Measurements from ENCODE around the gene ATG13.

The ATG13 gene

GRCh38 chr11:46723359-46723680, 106.0 kb downstream of the ATG13 start:
- Histone ChIP-seq H3K9me3 (ENCODE audit: control insufficient read depth, low read depth, low read length) (no peaks in the 10 kb centered on the region), H3K27ac (ENCODE audit: low read length) (no peak overlapping the region), H3K27me3 (ENCODE audit: control insufficient read depth, insufficient read depth, low read length) (no peaks in the 10 kb centered on the region), H3K9ac (ENCODE audit: low read length) (no peak overlapping the region), H3K4me3 (ENCODE audit: low read length) (no peak overlapping the region), H3K4me1 (ENCODE audit: control insufficient read depth, low read depth, low read length) (peaks cover 3% of the 10 kb centered on the region), H3K36me3 (ENCODE audit: control insufficient read depth, low read depth, low read length) (no peaks in the 10 kb centered on the region)

- peaks cover 3% of the 10 kb centered on the region for H3K4me1 ChIP-seq (ENCODE audit: control insufficient read depth, low read depth, low read length)
- no peak overlapping the region for H3K9ac ChIP-seq (ENCODE audit: low read length)
- no peaks in the 10 kb centered on the region for H3K36me3 ChIP-seq (ENCODE audit: control insufficient read depth, low read depth, low read length)
Measured at GRCh38 chr11:46724088-46724487, 106.7 kb downstream of the ATG13 start.

More at GRCh38 chr11:46724088-46724487, 106.7 kb downstream of the ATG13 start:
- Histone ChIP-seq H3K4me3 (ENCODE audit: low read length) (no peak overlapping the region), H3K27ac (ENCODE audit: low read length) (no peak overlapping the region), H3K9me3 (ENCODE audit: control insufficient read depth, low read depth, low read length) (no peaks in the 10 kb centered on the region), H3K27me3 (ENCODE audit: control insufficient read depth, insufficient read depth, low read length) (no peaks in the 10 kb centered on the region)

Data from iPS-18a (cell line).